A204.1 (cell line): ENCODE measurements around the gene FSD1L.
"Not testable (repeated sequence)": the region's sequence is repeated elsewhere in the genome, so short reads cannot be mapped to it uniquely, and the experiment has no call there.

Experiments used
- FAIRE-seq: peaks from 2 replicates; lab custom pipeline; 2012; peaks lifted over from hg19 to GRCh38; lab: Jason Lieb, UNC

The FSD1L gene

GRCh38 chr9:105496826-105497225 lies 49.0 kb downstream of the FSD1L start:
- no peak for FAIRE-seq

- no peak for FAIRE-seq
Measured at GRCh38 chr9:105497704-105498103, 49.9 kb downstream of the FSD1L start.

GRCh38 chr9:105500108-105500766 lies 52.4 kb downstream of the FSD1L start:
- no peak for FAIRE-seq

- no peak for FAIRE-seq
Measured at GRCh38 chr9:105501414-105501813, 53.6 kb downstream of the FSD1L start.

- no peak for FAIRE-seq
Measured at GRCh38 chr9:105502276-105502675, 54.4 kb downstream of the FSD1L start.

GRCh38 chr9:105503881-105504280 lies 56.0 kb downstream of the FSD1L start:
- no peak for FAIRE-seq

- FAIRE-seq = no peak
Measured at GRCh38 chr9:105507096-105507790, 59.4 kb downstream of the FSD1L start.

GRCh38 chr9:105508530-105508929 lies 60.7 kb downstream of the FSD1L start:
- FAIRE-seq = no peak

- no peak for FAIRE-seq
Measured at GRCh38 chr9:105510024-105510423, 62.2 kb downstream of the FSD1L start.

- no peak for FAIRE-seq
Measured at GRCh38 chr9:105511446-105511845, 63.6 kb downstream of the FSD1L start.

GRCh38 chr9:105515811-105516413 lies 68.1 kb downstream of the FSD1L start:
- no peak for FAIRE-seq

- not testable (repeated sequence) for FAIRE-seq
Measured at GRCh38 chr9:105519710-105520369, 72.0 kb downstream of the FSD1L start.

GRCh38 chr9:105520992-105521391 lies 73.2 kb downstream of the FSD1L start:
- FAIRE-seq = not testable (repeated sequence)

GRCh38 chr9:105522618-105523385 lies 75.0 kb downstream of the FSD1L start:
- FAIRE-seq = not testable (repeated sequence)

- no peak for FAIRE-seq
Measured at GRCh38 chr9:105531530-105531929, 83.7 kb downstream of the FSD1L start.

- no peak for FAIRE-seq
Measured at GRCh38 chr9:105535920-105536668, 88.3 kb downstream of the FSD1L start.

- FAIRE-seq = no peak
Measured at GRCh38 chr9:105539452-105539851, 91.6 kb downstream of the FSD1L start.

- FAIRE-seq = no peak
Measured at GRCh38 chr9:105541838-105542237, 94.0 kb downstream of the FSD1L start.

- no peak for FAIRE-seq
Measured at GRCh38 chr9:105554042-105554441, 106.2 kb downstream of the FSD1L start.

- FAIRE-seq = no peak
Measured at GRCh38 chr9:105557804-105558610, 110.2 kb downstream of the FSD1L start, which contains the start of gene FKTN. Gene FKTN (plus strand): TSS chr9:105558131. CDS start chr9:105575033, 16,902 bp downstream.
